SKM-1 treated with dmso at 0.1 percent for 144 hours (cell line): ENCODE results near the gene P2RY2.

ENCODE experiments used
- DNase-seq: peaks from one replicate; lab custom pipeline; 2025; ENCODE audit not compliant: unreplicated experiment; lab: John Stamatoyannopoulos, UW

Gene P2RY2

DNA sequence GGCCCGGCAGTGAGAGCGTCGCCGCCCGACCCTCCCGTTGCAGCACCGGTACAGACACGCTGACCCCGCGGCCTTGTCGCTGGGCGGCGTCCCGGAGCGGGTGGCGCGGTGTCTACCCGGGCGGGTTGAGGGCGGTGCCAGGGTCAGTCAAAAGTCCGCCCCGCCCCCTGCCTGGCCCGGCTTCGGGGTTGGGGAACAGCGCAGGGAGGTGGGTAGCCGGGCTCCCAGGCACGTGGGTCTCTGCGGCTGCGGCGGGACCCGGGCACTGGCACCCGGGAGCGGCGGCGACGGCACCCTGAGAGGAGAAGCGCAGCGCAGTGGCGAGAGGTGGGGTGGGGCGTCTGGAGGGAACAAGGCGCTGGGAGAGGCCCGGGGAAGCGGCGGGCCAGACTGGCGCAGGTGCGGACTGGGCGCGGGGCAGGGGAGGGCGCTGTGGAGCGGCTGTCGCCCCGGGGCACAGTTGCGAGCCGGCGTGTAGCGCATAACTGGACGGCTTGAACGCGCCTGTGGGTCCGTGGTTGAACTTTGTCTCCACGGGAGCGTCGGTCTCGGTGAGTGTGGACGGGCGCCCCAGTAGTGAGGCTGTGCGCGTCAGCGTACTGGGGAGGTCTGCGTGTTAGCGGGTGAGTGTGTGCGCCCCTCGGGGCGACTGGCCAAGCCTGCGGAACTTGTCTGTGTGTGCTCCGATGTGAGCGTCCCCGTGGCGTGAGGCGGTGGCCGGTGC lies at the start of gene P2RY2:
Gene P2RY2, plus strand, starts transcription at position 176 of the 724 bp plus-strand sequence. CDS start 15,879 bp downstream, outside the sequence.
- peak; percentile 90 for DNase-seq

DNA sequence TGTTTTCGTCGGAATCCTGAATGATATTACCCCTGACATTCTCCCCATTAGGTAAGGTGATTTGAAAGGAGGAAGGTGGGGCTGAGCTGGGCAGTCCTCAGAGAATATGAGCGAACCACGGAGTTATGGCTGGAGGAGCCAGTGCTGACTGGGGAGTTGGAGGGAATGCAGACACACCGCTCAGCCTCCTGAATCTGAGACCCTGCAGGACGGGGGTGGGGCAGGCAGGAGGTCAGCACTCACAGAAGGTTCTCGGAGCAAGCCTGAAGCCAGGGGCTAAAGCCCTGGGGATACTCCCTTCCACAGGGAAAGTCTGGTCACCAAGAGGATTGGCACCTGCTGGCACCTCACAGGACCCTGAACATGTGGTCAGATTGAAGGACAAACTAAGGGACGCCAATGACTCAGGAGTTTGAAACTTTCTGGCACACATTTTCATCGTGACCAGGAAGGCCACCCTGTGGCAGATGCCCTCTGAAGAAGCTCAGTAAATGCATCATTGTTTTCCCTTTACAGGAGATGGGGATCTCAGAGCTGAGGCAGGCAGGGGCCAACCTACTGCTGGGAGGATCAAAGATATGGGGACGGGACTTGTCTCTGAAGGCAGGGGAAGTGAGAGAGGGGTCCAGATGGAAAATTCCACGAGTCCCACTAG lies 49.0 kb upstream of the P2RY2 start:
- DNase-seq = no peak

DNA sequence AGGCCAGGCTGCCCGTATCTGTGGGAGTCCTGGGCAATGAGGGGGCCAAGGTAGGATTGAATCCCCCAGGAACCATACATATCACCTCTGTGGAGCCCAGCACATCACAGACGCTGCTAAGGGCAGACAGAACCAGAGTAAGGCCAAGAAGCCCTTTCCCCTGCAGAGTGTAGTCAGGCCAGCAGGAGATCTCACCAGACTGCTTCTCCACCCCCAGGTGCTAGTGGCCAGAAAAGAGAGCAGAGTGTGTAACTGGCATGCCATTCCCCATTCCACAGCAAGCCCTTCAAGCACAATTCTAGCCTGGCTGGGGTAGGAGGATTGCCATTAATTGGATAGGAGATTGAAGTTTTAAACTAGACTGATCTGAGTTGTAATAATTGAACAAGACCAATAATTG lies 47.9 kb upstream of the P2RY2 start:
- DNase-seq = no peak

DNA sequence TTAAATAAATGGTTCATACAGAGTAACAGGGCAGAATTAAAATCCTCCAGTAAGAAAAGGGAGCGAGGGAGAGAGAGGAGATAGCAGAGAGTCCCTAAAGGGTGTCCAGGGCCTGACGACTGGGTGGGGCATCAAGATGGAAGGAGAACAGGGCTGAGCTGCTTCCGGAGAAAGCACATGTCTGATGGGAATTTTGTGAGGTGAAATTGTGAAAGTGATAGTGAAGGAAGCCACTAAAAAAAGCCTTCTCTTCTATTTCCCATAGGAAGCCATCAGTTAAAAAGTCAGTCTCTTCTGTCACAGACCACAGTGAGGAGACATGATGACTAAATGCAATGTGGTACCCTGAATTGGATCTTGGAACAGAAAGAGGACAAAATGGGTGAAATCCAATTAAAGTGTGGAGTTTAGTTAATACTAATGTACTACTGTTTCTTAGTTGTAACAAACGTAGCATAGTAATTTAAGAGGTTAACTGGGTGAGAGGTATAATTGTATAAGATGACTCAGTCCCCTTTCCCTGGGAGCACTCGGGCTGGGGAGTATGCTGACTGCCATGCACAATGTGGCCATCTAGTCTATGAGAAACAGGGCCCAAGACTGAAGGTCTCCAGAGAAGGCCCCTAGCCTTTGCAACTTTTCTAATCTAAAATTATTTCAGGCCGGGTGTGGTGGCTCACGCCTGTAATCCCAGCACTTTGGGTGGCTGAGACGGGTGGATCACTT lies 46.5 kb upstream of the P2RY2 start:
- no peak for DNase-seq

DNA sequence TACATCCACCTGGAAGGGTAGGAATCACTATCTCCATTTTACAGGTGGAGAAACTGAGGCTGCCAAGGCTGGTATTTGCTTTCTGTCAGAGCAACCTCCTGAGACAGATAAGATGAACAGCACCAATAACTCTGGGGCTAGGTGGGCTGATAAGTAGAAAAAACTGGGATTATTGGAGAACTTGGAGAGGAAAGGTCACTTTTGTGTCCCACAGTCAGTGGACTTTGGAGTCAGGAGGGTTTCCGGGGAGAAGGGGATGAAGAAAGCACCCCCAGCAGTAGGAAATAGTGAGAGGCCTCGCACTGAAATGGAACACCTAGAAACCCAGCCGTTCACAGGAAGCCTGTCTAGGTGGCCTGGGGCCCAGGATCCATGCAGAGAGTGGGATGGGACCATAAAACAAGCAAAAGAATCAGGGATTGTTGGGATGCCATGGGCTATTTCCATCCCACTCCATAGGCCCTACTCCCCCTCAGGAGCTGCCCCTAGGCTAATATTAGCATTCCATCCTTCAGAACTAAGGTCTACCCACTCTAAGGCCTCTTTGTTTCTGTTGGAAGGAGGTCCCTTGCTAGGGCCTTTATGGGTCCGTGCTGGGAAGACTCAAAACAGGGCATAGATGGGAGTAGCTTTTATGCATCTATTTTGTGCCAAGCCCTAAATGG lies 45.0 kb upstream of the P2RY2 start:
- DNase-seq = no peak

DNA sequence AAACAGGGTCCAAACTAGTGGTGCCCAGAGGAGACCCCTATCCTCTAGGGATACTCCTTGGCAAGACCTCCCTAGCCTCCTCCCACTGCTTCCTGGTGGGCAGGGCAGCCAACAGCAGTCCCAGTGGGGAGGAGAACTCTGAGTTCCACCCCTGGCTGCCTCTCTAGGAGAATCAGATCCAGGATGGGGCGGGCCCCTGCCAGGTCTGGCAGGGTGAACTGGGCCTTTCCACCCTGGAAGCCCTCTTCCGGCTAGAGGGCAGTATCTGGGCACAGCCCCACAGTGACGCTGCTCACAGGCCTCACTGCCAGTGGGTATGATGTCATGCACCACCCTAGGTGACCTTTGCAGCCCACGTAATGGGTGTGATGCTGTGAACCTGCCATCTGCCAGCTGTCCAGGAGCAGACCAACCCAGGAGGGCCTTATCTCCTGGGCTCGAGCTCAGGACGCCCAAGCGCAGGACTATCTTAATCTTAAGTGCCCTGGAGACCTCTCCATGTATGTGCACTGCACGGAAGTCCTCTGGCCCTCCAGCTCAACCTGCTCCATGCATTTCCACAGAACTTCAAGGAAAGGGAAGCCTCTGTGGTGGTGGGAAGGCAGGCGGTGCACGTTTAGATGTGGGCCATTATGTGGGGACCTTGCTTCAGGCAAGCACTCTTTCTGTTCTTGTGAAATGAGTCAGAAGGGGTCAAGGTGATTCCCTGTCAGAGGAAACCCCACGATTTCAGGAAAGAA lies 44.2 kb upstream of the P2RY2 start:
- no peak for DNase-seq

DNA sequence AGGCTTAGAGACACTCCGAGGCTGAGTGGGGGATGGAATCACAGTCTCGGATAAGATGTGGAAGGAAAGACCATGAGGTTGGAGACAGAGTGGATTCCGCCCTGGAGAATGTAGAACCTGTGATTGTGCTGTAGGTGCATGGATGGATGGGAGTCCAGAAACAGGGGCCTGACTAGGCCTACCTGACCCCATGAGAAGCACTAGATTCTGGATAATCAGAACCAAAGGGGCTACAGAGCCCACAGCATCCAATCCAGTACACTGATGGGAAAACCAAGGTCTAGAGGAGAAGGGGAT lies 43.6 kb upstream of the P2RY2 start:
- no peak for DNase-seq

DNA sequence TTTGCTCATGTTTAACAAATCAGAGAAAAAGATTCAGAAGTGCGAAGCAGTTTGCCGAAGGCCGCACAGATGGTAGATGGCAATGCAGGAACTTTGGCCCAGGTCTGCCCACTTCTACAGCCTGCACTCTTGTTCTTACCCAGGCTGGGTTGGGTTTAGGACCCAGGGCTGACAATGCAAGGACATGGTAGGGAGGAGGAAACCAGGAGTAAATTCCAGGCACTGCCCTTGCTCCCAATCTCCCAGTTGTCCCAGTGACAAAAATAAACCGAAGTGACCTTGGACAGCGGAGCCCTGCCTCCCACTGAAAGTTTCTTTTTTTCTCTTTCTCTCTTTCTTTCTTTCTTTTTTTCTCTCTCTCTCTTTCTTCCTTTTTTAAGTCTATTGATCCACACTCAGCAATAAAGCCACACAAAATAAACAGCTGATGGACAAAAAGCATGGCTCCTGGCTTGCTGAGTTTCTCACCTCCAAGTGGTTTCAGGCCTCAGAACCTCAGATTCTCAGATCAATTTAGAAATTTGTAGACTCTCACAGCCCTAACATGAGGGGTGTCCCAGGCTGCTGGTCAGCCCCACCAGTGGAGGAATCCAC lies 42.4 kb upstream of the P2RY2 start:
- no peak for DNase-seq

DNA sequence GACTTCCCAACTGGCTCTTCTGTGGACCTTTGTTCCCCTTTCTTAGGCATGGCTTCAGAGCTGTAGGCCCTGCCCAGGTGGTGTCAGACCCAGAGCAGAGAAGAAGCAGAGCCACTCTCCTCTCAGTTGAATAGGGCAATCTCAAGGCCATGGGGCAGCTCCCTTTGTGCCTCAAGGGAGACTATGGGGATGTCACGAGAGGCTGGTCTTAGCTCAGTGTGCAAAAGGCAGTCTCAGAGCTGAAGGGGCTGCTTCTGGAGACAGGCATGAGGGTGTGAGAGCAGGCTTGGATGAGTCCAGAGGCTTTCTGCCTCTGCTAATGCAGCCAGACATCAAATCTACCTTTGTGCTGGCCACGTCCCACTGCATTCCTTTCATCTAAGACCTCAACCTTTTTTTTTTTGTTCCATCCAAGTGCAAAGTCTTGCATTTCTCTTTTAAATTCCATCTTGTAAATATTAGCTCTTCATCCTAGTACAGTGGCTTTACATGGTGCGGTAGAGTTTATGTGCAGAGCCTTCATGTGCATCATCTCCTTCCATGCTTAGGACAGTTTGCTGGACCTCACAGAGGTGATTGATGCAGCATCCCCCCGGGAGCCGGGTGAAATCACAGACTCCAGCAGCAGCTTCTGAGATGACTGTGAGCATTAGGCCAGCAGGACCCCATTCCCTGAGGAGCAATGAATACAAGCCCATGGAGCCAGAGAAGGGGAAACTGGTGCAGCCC lies 41.8 kb upstream of the P2RY2 start:
- DNase-seq = no peak

DNA sequence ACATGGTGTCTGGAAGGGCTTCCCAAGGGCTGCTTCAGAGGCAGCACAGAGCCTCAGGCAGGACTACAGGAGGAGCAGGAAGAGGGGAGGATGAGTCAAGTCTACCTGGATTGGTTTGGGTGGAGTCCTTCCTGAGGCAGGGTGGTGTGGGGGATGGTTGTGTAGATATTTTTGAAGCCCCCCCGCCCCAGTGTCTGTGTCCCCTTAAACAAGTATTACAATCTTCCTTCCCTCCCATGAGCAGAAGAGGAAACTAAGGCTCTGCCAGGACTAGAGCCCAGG lies 41.3 kb upstream of the P2RY2 start:
- no peak for DNase-seq

DNA sequence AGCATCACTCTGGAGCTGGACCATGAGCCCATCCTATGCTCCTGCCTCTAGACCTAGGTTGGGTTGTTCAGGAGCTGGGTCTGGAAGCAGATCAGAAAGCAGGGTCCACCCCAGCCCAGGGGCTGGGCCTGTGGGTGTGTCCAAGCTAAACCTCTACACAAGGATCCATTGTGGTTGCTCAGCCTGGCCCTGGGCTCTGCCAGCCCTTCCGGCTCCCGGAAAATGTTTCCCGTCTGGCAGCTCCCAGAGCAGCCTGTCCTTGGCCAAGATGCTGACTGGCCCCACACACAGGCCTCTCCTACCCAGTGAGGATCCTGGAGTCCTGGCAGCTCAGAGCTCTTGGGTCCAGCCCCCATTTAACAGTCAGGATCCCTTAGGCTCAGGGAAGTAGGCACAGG lies 40.7 kb upstream of the P2RY2 start:
- DNase-seq = no peak

DNA sequence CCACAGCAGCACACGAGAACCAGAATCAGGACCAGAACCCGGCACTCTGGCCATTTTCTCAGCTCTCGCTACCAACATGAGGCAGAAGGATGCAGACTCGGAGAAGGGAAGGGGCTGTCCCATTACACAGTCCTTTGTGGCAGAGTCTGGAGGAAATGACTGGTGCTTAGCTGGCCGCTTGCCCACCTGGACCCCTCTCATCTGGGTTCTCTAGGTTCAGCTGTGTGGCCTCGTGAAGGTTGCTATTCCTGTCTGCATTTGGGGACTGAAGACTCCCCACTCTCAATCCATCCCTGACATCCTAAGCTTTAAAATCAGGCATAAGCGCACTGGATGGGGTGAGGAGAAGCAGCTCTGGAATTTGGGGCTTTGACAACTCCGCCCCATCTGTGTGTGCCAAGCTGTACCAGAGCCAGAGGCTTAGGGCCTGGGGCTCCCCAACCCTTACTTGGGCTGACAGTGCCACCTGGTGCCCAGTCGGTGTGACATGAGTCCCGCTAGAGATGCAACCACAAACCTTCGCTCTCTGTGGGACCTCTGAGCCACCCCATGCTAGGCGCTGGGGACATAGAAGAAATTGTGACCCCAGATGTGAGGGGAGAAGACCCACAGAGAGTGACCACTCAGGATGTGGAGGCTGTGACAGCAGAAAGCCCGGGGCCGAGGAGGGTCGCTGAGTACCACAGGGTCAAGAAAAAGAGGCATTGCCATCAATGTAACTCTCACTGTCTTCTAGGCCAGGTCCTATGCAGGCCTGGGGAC lies 40.1 kb upstream of the P2RY2 start:
- DNase-seq = peak; percentile 39

DNA sequence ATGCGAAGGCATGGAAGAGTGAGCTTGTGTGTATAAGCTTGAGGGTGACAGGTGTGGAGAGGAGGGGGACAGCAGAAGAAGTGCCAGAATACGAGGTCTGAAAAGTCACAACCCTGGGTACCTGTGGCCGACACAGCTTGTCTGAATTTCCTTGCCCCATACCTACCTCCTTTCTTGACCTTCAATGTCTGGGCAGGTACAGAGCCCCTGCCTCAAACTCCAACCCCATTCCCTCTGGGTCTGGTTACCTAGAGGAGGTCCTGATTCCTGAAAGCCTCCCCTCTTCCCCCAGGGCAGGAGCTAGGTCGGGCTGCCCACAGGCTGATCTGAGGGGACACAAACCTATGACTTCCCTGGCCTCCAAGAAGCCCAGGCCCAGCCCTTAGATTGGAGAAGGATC lies 39.4 kb upstream of the P2RY2 start:
- no peak for DNase-seq

DNA sequence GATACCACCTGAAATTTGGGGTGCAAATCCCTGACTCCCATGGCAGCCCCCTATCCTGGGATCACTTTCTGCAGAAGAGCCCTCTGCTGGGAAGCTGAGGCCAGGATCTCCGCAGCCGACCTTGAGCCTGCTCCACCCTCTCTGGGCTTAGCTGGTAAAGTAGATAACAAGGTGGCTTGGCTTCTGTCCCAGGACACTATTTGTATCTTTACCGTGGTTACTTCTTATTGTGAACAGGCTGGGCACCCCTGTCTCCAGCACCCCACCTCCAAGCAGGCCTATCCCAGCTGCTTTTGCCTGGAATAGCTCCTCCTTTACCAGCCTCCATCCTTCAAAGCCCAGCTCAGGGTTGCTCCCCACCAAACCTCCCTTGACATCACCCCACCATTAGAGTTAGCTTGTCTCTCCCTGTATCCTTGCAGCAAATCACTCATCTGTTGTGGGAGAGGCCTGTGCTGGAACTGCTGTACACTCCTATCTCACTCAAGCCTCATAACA lies 35.2 kb upstream of the P2RY2 start:
- no peak for DNase-seq

DNA sequence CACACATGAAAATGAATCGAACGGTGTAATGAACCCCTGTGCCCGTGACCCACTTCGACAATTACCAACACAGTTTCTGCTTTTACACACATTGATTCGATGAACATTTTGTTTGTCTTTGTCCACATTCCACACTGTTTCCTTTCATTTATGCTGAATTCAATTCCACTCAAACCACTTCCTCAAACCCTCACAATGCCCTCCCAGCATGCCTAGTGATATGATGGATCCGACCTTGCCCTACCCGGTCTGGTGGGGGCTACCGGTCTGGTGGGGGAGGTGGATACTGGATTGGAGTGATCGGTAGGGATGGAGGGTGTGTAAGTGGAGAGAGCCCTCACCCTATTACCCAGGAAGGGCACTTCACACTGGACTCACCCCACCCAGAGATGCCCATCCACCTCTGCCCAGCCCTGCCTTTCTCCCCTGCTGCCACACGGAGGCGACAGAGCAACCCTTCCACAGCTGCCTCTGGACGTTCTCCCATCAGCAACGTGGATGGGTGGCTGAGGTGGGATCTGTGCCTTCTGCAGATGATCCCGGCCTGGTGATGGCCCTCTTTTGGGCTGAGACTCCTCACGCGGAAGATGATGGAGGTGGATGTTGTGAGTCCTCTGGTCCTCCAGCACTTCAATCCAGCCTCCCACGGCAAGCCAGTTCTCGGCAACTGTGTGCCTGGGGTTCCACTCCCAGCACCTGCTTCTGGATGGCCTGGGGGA lies 33.0 kb upstream of the P2RY2 start:
- peak; percentile 84 for DNase-seq

DNA sequence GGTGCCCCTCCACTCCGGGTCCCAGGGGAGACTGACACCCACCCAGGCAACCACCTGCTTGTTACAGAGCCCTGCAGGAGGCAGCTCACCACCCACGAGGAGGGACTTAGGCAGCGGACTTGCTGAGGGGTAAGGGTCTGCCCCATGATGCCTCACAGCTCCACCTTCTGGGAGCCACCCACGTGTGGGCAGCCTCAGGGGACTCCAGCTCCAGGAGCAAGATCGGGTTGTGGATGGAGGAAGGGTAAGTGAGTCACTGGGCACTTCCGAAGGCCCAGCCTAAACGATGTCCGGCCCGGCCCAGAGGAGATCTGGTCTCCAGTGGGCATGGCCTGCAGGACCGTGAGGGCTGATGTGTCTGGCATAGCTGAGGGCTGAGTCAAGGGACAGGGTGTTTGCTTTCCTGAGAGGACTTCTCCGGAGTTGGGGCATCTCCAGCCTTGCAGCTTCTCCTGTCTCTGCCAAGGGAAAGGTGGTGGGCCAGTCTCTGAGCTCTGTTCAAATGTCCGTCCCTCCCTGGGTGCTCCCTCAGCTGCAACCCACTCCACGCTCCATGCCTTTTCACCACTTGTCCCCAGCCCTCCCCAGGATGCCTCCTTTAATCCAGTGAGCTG lies 32.3 kb upstream of the P2RY2 start:
- DNase-seq = no peak

DNA sequence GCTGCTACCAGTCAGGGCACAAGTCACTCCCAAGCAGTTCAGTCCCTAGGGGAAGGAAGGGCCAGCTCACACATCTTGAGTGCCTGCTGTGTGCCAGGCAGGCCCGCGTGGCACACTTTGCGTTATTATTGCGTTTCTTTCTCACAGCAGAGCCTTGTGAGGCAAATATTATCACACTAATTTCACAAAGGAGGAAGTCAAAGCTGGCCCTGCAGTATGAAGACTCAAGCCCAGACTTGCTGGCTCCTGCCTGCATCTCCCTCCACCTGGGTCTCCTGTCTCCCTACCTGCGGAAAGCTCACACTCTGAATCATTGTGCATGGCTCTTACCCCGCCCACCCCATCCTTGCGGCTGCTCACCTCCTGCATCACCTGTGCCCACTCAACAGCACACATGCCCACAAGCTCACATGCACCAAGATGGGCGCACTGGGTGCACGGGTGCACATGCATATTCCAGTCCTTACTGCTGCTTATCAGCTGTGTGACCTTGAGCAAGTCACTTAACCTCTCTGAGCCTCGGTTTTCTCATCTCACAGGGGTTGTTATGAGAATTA lies 31.7 kb upstream of the P2RY2 start:
- DNase-seq = peak; percentile 26

DNA sequence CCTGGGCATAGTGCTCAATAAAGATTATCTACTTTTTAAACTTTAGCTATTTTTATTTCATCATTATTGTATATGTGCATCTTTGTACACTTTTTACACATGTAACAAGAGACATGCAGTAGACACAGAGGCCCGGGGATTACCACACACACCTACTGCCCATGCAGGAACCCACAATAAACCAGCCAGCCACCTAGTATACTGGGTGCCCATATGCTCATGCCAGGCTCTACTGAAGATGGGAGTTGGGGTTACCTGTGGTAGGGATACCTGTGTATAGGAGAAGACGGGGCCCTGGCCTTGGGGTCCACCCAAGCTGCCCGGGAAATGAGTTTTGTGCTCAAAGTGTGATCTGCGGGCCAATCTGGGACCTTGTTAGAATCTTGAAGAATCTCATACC lies 31.2 kb upstream of the P2RY2 start:
- no peak for DNase-seq
